Measurements from ENCODE around the gene DDT.
"Not testable (repeated sequence)": the region's sequence is repeated elsewhere in the genome, so short reads cannot be mapped to it uniquely, and the experiment has no call there.

GRCh38 chr22:23949764-23950163 is 24.5 kb downstream of the DDT start:
- not testable (repeated sequence) for TF ChIP-seq CTCF, POLR2A (IDR thresholded peaks at IDR 0.05)
